Measurements from ENCODE around the gene DRC3.

DNA sequence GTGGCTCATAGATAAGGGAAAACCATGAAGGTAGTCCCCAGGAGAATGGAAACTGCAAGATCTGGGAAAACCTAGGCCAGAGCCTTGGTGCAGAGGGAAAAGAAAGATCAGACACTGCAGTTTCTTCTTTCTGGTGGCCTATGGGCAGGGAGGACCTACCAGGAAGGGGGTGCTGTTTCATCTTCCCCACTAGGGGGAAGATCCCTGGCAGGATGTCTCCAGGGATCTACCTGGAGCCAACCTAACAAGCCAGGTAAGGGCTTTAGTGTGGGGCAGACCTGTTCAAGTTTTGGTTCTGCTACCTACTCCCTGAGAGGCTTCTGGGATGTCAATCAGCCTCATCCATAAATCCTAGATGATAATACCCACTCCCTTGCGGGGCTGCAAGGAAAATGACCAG is 21.9 kb upstream of the DRC3 start:
- TF ChIP-seq, protein P1, sequence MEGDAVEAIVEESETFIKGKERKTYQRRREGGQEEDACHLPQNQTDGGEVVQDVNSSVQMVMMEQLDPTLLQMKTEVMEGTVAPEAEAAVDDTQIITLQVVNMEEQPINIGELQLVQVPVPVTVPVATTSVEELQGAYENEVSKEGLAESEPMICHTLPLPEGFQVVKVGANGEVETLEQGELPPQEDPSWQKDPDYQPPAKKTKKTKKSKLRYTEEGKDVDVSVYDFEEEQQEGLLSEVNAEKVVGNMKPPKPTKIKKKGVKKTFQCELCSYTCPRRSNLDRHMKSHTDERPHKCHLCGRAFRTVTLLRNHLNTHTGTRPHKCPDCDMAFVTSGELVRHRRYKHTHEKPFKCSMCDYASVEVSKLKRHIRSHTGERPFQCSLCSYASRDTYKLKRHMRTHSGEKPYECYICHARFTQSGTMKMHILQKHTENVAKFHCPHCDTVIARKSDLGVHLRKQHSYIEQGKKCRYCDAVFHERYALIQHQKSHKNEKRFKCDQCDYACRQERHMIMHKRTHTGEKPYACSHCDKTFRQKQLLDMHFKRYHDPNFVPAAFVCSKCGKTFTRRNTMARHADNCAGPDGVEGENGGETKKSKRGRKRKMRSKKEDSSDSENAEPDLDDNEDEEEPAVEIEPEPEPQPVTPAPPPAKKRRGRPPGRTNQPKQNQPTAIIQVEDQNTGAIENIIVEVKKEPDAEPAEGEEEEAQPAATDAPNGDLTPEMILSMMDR (IDR thresholded peaks at IDR 0.05; ENCODE audit: insufficient read depth, low read depth, low read length) = peak; percentile 17
- TF ChIP-seq EZH2 (IDR thresholded peaks at IDR 0.05; ENCODE audit: insufficient read depth, low read length) = no peak
